Mesothelial cell of epicardium (in vitro differentiated cells): Measurements from ENCODE around the gene KCNK7. TPM values are rescaled to one million over a fixed set of nuclear protein-coding genes. Genes with fewer than 3 reads are reported as not detected.
A peak's percentile ranks its signal among the peaks of the same experiment; 100 is the strongest.

Experiments used
- DNase-seq, 2 experiments: peaks; one replicate each; pipeline ENCODE4 v3.0.0; 2021; ENCODE audit warnings: low spot score in 2 of 2; ENCODE audit not compliant: unreplicated experiment in 2 of 2
- H3K27ac Mint-ChIP-seq: 2 replicates; pipeline ENCODE4 v1.8.0; 2021; ENCODE audit warnings: mixed read lengths
- H3K27me3 Mint-ChIP-seq: 2 replicates; pipeline ENCODE4 v1.8.0; 2021; ENCODE audit warnings: low read depth, mixed read lengths
- H3K36me3 Mint-ChIP-seq: 2 replicates; pipeline ENCODE4 v1.8.0; 2021; ENCODE audit warnings: mixed read lengths
- H3K4me1 Mint-ChIP-seq: 2 replicates; pipeline ENCODE4 v1.8.0; 2021; ENCODE audit warnings: mixed read lengths
- H3K4me3 Mint-ChIP-seq: 2 replicates; pipeline ENCODE4 v1.8.0; 2021; ENCODE audit warnings: mild to moderate bottlenecking, moderate library complexity, mixed read lengths
- H3K9me3 Mint-ChIP-seq: 2 replicates; pipeline ENCODE4 v1.8.0; 2021; ENCODE audit warnings: mixed read lengths
- total RNA-seq: library from RNA; stranded (reverse); gene quantifications from 3 replicates; pipeline ENCODE4 v1.2.1, GENCODE V29; 2021
- TF ChIP-seq, protein P1 (sequence below): fragments of 200-600 bp; sonication (generic); IDR thresholded peaks from one replicate; pipeline ENCODE4 v1.5.0; 2021; ENCODE audit warnings: antibody characterized with exemption; ENCODE audit not compliant: unreplicated experiment

Gene KCNK7
- total RNA-seq, 1 donor from 2014 or later, result 2.4 TPM

- Mint-ChIP-seq H3K27me3 (no peaks in the 10 kb centered on the region), H3K4me3 (peak overlapping the region; percentile 33), H3K36me3 (peaks cover 12% of the 10 kb centered on the region), H3K4me1 (peaks cover 10% of the 10 kb centered on the region), H3K9me3 (no peaks in the 10 kb centered on the region), H3K27ac (no peak overlapping the region)
- no peak for DNase-seq
- TF ChIP-seq, protein P1, sequence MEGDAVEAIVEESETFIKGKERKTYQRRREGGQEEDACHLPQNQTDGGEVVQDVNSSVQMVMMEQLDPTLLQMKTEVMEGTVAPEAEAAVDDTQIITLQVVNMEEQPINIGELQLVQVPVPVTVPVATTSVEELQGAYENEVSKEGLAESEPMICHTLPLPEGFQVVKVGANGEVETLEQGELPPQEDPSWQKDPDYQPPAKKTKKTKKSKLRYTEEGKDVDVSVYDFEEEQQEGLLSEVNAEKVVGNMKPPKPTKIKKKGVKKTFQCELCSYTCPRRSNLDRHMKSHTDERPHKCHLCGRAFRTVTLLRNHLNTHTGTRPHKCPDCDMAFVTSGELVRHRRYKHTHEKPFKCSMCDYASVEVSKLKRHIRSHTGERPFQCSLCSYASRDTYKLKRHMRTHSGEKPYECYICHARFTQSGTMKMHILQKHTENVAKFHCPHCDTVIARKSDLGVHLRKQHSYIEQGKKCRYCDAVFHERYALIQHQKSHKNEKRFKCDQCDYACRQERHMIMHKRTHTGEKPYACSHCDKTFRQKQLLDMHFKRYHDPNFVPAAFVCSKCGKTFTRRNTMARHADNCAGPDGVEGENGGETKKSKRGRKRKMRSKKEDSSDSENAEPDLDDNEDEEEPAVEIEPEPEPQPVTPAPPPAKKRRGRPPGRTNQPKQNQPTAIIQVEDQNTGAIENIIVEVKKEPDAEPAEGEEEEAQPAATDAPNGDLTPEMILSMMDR, result no peak
These were observed 40.8 kb upstream of the KCNK7 start for GRCh38 chr11:65636108-65637031.

DNA sequence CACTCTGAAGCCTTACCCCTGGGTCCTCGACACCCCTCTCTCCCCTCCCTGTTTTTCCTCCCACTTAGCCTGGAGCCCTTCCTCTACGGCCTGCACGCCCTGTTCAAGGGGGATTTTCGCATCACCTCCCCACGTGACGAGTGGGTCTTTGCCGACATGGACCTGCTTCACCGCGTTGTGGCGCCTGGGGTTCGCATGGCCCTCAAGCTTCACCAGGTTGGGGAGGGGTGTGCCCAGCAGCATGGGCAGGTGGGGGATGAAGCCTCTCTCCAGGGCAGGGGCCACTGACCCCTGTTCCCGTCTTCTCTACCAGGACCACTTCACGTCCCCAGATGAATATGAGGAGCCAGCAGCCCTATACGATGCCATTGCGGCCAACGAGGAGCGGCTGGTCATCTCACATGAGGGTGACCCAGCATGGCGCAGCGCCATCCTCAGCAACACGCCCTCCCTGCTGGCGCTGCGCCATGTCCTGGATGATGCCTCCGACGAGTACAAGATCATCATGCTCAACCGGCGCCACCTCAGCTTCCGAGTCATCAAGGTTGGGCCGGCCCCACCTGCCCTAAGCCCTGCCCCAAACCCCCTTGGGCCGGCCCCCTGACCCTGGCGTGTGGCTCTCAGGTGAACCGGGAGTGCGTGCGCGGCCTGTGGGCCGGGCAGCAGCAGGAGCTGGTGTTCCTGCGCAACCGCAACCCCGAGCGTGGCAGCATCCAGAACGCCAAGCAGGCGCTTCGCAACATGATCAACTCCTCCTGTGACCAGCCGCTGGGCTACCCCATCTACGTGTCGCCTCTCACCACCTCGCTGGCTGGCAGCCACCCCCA, 39.5 kb upstream of the KCNK7 start:
- Mint-ChIP-seq H3K27ac (no peak overlapping the region), H3K27me3 (no peaks in the 10 kb centered on the region), H3K4me1 (peaks cover 10% of the 10 kb centered on the region), H3K36me3 (peaks cover 12% of the 10 kb centered on the region), H3K9me3 (no peaks in the 10 kb centered on the region), H3K4me3 (no peak overlapping the region)
- DNase-seq, result no peak
- TF ChIP-seq, protein P1, result no peak

GRCh38 chr11:65634440-65634839, 38.8 kb upstream of the KCNK7 start:
- H3K27ac Mint-ChIP-seq, result no peak overlapping the region
- DNase-seq, result no peak
- H3K4me3 Mint-ChIP-seq, result no peak overlapping the region
- peaks cover 10% of the 10 kb centered on the region for H3K4me1 Mint-ChIP-seq
- H3K27me3 Mint-ChIP-seq, result no peaks in the 10 kb centered on the region
- peaks cover 12% of the 10 kb centered on the region for H3K36me3 Mint-ChIP-seq
- TF ChIP-seq, protein P1, result no peak
- no peaks in the 10 kb centered on the region for H3K9me3 Mint-ChIP-seq

DNA sequence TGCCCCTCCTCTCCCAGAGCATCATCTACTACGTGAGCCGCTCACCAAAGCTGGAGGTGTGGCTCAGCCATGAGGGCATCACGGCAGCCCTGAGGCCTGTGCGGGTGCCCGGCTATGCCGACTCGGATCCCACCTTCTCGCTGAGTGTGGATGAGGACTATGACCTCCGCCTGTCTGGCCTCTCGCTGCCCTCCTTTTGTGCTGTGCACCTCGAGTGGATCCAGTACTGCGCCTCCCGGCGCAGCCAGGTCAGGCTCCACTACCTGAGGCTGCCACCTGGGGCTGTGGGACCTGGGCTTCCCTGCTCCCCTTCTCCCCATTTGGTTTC, 38.5 kb upstream of the KCNK7 start:
- peaks cover 10% of the 10 kb centered on the region for H3K4me1 Mint-ChIP-seq
- H3K36me3 Mint-ChIP-seq, result peaks cover 14% of the 10 kb centered on the region
- H3K9me3 Mint-ChIP-seq, result no peaks in the 10 kb centered on the region
- TF ChIP-seq, protein P1, result no peak
- no peak for DNase-seq
- no peak overlapping the region for H3K4me3 Mint-ChIP-seq
- no peaks in the 10 kb centered on the region for H3K27me3 Mint-ChIP-seq
- no peak overlapping the region for H3K27ac Mint-ChIP-seq

DNA sequence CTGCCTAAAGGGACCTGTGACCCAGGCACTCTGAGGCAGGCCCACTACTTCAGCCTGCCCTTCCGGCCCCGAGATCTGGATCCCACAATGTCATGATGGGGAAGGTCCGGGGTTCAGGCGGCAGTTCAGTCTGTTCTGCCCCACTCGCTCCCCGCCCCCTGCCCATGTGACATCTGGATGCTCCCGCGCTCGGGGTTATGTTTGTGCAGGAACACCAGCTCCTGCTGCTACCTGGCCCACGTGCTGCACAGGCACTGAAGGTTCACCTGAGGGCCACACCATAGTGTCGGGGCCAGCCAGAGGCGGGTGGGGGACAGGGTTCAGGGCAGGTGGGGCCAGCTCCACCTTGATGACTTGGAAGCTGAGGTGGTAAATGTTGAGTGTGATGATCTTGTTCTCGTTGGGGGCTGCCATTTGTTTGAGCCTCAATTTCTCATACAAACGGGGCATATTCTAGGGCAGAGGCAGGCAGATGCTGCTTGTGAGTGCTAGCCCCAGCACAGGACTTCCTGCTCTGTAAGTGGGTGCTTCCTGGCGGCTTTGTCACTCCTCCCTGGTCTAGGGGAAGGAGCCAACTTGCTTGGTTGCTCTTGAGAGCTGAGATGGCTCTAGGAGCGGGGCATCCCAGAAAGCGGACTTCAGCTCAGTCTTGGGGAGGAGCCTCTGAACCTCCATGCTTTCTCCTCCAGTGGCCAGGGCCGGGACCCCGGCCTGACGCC, 37.9 kb upstream of the KCNK7 start:
- H3K36me3 Mint-ChIP-seq, result peaks cover 14% of the 10 kb centered on the region
- no peak overlapping the region for H3K4me3 Mint-ChIP-seq
- DNase-seq, result no peak
- no peak overlapping the region for H3K27ac Mint-ChIP-seq
- TF ChIP-seq, protein P1, result no peak
- peaks cover 6% of the 10 kb centered on the region for H3K4me1 Mint-ChIP-seq
- no peaks in the 10 kb centered on the region for H3K27me3 Mint-ChIP-seq
- H3K9me3 Mint-ChIP-seq, result no peaks in the 10 kb centered on the region
